Measurements from ENCODE around the gene MVB12B.

Gene MVB12B

GRCh38 chr9:126411948-126412284, 85.3 kb downstream of the MVB12B start:
- no peak overlapping the region for H3K4me3 ChIP-seq (ENCODE audit: low read depth, low read length)
- no peak for TF ChIP-seq CTCF (IDR thresholded peaks at IDR 0.05; ENCODE audit: low read depth, low read length, missing control alignments)
- no peak for DNase-seq (ENCODE audit: low read depth)
- in situ Hi-C loops (cut with HindIII; ENCODE audit: low sequenced_read_pairs): no loop called here

- H3K4me3 ChIP-seq (ENCODE audit: low read depth, low read length): no peak overlapping the region
- DNase-seq (ENCODE audit: low read depth): no peak
- TF ChIP-seq CTCF (IDR thresholded peaks at IDR 0.05; ENCODE audit: low read depth, low read length, missing control alignments): no peak
- in situ Hi-C loops (cut with HindIII; ENCODE audit: low sequenced_read_pairs): no loop called here
Measured at GRCh38 chr9:126412905-126413304, 86.3 kb downstream of the MVB12B start.

GRCh38 chr9:126413391-126414068, 86.9 kb downstream of the MVB12B start:
- TF ChIP-seq CTCF (IDR thresholded peaks at IDR 0.05; ENCODE audit: low read depth, low read length, missing control alignments): no peak
- no peak overlapping the region for H3K4me3 ChIP-seq (ENCODE audit: low read depth, low read length)
- no peak for DNase-seq (ENCODE audit: low read depth)
- in situ Hi-C loops (cut with HindIII; ENCODE audit: low sequenced_read_pairs): no loop called here

DNA sequence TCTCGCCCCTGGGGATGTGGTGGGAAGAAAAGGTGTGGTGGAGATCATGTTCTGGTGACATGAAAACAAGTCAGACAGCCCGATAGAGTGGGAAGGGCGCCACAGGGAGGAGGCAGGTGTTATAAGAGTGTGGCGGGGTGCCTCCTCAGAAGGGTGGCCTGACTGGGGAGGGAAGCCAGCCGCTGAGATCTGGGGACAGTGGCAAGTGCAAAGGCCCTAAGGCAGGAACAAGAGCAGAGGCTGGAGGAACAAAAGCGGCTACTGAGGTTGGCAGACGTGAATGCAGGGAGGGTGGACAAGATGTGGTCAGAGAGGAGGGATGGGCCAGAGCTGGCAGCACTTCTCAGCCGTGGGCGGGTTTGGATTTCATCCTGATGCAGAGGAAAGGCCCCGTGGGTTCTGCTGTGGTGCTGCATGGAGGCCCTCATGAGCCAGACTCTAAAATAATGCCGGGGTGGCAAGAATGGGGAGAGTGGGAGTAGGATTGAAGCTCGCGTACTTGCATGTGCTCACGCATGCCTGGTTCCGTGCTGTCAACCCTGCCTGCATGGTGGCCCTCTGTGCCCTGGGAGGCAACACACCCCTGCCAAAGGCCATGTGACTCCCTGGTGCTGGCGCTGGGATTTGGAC, 89.2 kb downstream of the MVB12B start:
- no peak overlapping the region for H3K4me3 ChIP-seq (ENCODE audit: low read depth, low read length)
- no peak for TF ChIP-seq CTCF (IDR thresholded peaks at IDR 0.05; ENCODE audit: low read depth, low read length, missing control alignments)
- in situ Hi-C loops (cut with HindIII; ENCODE audit: low sequenced_read_pairs): no loop called here
- no peak for DNase-seq (ENCODE audit: low read depth)

- in situ Hi-C loops (cut with HindIII; ENCODE audit: low sequenced_read_pairs): no loop called here
- no peak for DNase-seq (ENCODE audit: low read depth)
- TF ChIP-seq CTCF (IDR thresholded peaks at IDR 0.05; ENCODE audit: low read depth, low read length, missing control alignments): no peak
- no peak overlapping the region for H3K4me3 ChIP-seq (ENCODE audit: low read depth, low read length)
Measured at GRCh38 chr9:126417043-126417442, 90.4 kb downstream of the MVB12B start.

DNA sequence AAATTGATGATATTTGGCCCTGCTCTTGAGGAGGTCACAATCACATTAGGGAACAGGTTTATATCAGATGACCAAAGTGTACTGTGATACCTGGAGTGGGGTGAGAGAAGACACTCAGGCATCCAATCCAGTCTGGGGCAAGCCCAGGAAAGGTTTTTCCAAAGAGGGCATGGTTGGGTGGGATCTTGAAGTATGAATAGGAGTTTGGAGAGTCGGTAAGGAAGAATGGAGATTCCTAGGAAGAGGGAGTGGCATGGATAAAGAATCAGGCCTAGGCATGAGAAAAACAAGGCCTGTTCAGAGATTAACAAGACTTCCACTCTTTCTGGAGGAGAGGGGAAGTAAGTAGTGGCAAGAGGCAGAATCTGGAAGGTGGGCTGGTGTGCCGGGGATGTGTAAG, 91.1 kb downstream of the MVB12B start:
- in situ Hi-C loops (cut with HindIII; ENCODE audit: low sequenced_read_pairs): no loop called here
- no peak for DNase-seq (ENCODE audit: low read depth)
- H3K4me3 ChIP-seq (ENCODE audit: low read depth, low read length): no peak overlapping the region
- TF ChIP-seq CTCF (IDR thresholded peaks at IDR 0.05; ENCODE audit: low read depth, low read length, missing control alignments): no peak

All from astrocyte of the cerebellum (primary cell).